KMS-11 (cell line): ENCODE data around the gene NCOA1.

Experiments
- H2AFZ ChIP-seq: fragments of 200-600 bp; sonication (generic); 2 replicates; pipeline ENCODE4 v1.6.1; 2016; ENCODE audit warnings: antibody characterized with exemption, mixed run types, low read depth
- H3K27ac ChIP-seq: fragments of 200-600 bp; sonication (generic); 2 replicates; pipeline ENCODE4 v1.6.1; 2016; ENCODE audit warnings: mild to moderate bottlenecking, mixed run types
- H3K27me3 ChIP-seq: fragments of 200-600 bp; sonication (generic); 2 replicates; pipeline ENCODE4 v1.6.1; 2017; ENCODE audit warnings: mild to moderate bottlenecking, low read depth, mixed run types, moderate library complexity; ENCODE audit not compliant: insufficient read depth
- H3K36me3 ChIP-seq: fragments of 200-600 bp; sonication (generic); 2 replicates; pipeline ENCODE4 v1.6.1; 2017; ENCODE audit warnings: mild to moderate bottlenecking, mixed run types; ENCODE audit not compliant: insufficient read depth
- H3K4me1 ChIP-seq: fragments of 200-600 bp; sonication (generic); 2 replicates; pipeline ENCODE4 v1.6.1; 2016; ENCODE audit warnings: mild to moderate bottlenecking, low read depth, mixed run types; ENCODE audit not compliant: poor library complexity, severe bottlenecking
- H3K4me2 ChIP-seq: fragments of 200-600 bp; sonication (generic); 2 replicates; pipeline ENCODE4 v1.7.0; 2016; ENCODE audit warnings: mild to moderate bottlenecking, mixed run types
- H3K4me3 ChIP-seq: fragments of 200-600 bp; sonication (generic); IDR thresholded peaks from 2 replicates; pipeline ENCODE4 v1.6.1; 2017; ENCODE audit warnings: low read depth, low read length, mixed read lengths; ENCODE audit not compliant: insufficient read depth
- H3K79me2 ChIP-seq: fragments of 200-600 bp; sonication (generic); 2 replicates; pipeline ENCODE4 v1.6.1; 2016; ENCODE audit warnings: low read depth, mixed run types; ENCODE audit not compliant: insufficient read depth
- H3K9ac ChIP-seq: fragments of 200-600 bp; sonication (generic); 2 replicates; pipeline ENCODE4 v1.6.1; 2016; ENCODE audit warnings: mild to moderate bottlenecking, mixed run types
- H4K20me1 ChIP-seq: fragments of 200-600 bp; sonication (generic); 2 replicates; pipeline ENCODE4 v1.6.1; 2016; ENCODE audit warnings: mild to moderate bottlenecking, mixed run types; ENCODE audit not compliant: insufficient read depth
- CTCF ChIP-seq: fragments of 200-600 bp; sonication (generic); conservative IDR thresholded peaks from 2 replicates; pipeline ENCODE4 v1.6.1; 2017; ENCODE audit warnings: low read depth, mild to moderate bottlenecking, antibody characterized with exemption, low read length, moderate library complexity, mixed read lengths

Gene NCOA1

GRCh38 chr2:24704692-24705091 is 213.6 kb downstream of the NCOA1 start:
- no peaks in the 10 kb centered on the region for H3K4me1 ChIP-seq
- H3K4me2 ChIP-seq, result no peak overlapping the region
- no peak overlapping the region for H3K9ac ChIP-seq
- no peaks in the 10 kb centered on the region for H3K79me2 ChIP-seq
- no peaks in the 10 kb centered on the region for H3K36me3 ChIP-seq
- no peak overlapping the region for H3K4me3 ChIP-seq
- TF ChIP-seq CTCF, result no peak
- no peak overlapping the region for H3K27ac ChIP-seq
- H4K20me1 ChIP-seq, result no peaks in the 10 kb centered on the region
- H2AFZ ChIP-seq, result no peak overlapping the region
- H3K27me3 ChIP-seq, result no peaks in the 10 kb centered on the region

- H3K36me3 ChIP-seq, result no peaks in the 10 kb centered on the region
- H3K9ac ChIP-seq, result no peak overlapping the region
- H3K27me3 ChIP-seq, result no peaks in the 10 kb centered on the region
- TF ChIP-seq CTCF, result no peak
- H3K79me2 ChIP-seq, result no peaks in the 10 kb centered on the region
- no peak overlapping the region for H3K27ac ChIP-seq
- no peak overlapping the region for H3K4me2 ChIP-seq
- H3K4me3 ChIP-seq, result no peak overlapping the region
- no peaks in the 10 kb centered on the region for H4K20me1 ChIP-seq
- H2AFZ ChIP-seq, result no peak overlapping the region
- no peaks in the 10 kb centered on the region for H3K4me1 ChIP-seq
These were observed 216.1 kb downstream of the NCOA1 start for GRCh38 chr2:24707143-24707542.

GRCh38 chr2:24708537-24709152 is 217.6 kb downstream of the NCOA1 start:
- H3K4me2 ChIP-seq, result no peak overlapping the region
- no peak overlapping the region for H3K4me3 ChIP-seq

GRCh38 chr2:24710806-24711205 is 219.8 kb downstream of the NCOA1 start:
- Histone ChIP-seq H4K20me1 (no peaks in the 10 kb centered on the region), H3K4me3 (no peak overlapping the region)
- TF ChIP-seq CTCF, result no peak

More at GRCh38 chr2:24708537-24709152, 217.6 kb downstream of the NCOA1 start:
- H3K27ac ChIP-seq, result no peak overlapping the region
- H2AFZ ChIP-seq, result no peak overlapping the region
- H3K9ac ChIP-seq, result no peak overlapping the region
- TF ChIP-seq CTCF, result no peak
- no peaks in the 10 kb centered on the region for H3K27me3 ChIP-seq
- no peaks in the 10 kb centered on the region for H4K20me1 ChIP-seq
- H3K36me3 ChIP-seq, result no peaks in the 10 kb centered on the region
- no peaks in the 10 kb centered on the region for H3K4me1 ChIP-seq
- no peaks in the 10 kb centered on the region for H3K79me2 ChIP-seq

More at GRCh38 chr2:24710806-24711205, 219.8 kb downstream of the NCOA1 start:
- Histone ChIP-seq H3K4me1 (no peaks in the 10 kb centered on the region), H3K4me2 (no peak overlapping the region), H3K9ac (no peak overlapping the region), H2AFZ (no peak overlapping the region), H3K79me2 (no peaks in the 10 kb centered on the region), H3K36me3 (no peaks in the 10 kb centered on the region), H3K27ac (no peak overlapping the region), H3K27me3 (no peaks in the 10 kb centered on the region)
